GM19099 (cell line): ENCODE measurements around the gene MED19.

Experiments used
- POLR2A ChIP-seq: IDR thresholded peaks from 3 replicates; pipeline ENCODE4 v1.6.1; 2011; ENCODE audit warnings: low read depth; ENCODE audit not compliant: insufficient read length; ENCODE audit errors: extremely low read depth

The MED19 gene

DNA sequence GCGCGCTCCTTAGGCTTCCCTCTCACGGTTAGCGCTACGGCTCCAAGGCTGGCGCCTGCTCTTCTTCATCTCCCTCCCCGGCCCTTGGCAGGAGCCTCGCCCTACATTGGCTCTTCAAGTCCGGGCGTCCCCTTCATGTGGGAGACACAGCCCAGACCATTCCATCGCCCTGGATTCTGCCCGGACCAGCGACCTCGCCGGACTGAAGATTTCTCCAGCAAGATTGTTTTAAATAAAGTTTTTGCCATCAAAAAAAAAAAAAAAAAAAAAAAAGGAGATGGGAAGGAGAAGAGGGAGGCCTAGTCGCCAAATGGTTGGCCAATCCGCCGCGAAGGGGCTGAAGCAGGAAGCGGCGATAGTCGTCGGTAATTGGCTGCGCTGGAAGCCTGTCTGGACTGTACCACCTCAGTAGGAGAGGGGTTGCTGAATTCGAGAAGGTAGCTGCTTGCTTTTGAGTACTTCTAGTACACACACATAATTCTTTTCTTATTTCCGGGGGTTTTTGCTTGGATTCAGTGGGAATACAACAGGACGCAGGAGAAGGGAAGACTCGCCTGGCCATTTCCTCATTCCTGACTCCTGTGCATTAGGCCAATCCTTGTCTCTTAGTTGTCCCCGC, 44.8 kb downstream of the MED19 start:
- peak; percentile 67 for TF ChIP-seq POLR2A

DNA sequence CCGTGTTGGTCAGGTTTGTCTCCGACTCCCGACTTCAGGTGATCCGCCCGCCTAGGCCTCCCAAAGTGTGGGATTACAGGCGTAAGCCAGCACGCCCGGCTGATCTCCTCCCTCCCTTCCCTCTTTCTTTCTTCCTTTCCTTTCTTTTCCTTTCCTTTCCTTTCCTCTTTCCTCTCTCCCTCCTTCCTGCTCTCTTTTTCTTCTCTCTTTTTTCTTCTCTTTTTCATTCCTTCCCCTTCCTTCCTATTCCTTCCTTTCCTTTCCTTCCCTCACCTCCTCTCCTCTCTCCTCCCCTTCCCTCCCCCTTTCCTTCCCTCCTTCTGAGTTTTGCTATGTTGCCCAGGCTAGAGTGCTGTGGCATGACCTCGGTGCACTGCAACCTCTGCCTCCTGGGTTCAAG, 48.0 kb downstream of the MED19 start:
- no peak for TF ChIP-seq POLR2A

DNA sequence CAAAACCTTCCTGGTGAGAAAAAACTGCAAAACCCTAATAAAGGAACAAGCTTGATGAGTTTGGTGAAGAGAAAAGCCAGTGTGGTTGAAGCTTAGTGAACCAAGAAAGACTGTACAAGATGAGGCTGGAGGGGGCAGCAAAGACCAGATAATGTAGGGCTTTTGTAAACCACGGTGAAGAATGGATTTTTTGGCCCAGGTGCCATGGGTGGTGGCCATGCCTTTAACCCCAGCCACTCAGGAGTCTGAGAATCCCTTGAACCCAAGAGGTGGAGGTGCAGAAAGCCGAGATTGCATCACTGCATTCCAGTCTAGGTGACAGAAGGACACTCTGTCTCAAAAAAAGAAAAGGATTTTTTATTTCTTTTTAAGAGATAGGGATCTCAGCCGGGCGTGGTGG, 49.1 kb downstream of the MED19 start:
- no peak for TF ChIP-seq POLR2A

DNA sequence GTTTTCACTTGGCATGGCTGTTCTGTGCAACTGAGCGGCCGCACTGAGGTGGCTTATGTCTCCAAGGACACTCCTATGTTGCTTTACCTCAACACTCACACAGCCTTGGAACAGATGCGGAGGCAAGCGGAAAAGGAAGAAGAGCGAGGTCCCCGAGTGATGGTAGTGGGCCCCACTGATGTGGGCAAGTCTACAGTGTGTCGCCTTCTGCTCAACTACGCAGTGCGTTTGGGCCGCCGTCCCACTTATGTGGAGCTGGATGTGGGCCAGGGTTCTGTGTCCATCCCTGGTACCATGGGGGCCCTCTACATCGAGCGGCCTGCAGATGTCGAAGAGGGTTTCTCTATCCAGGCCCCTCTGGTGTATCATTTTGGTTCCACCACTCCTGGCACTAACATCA, 52.3 kb downstream of the MED19 start:
- TF ChIP-seq POLR2A: no peak

DNA sequence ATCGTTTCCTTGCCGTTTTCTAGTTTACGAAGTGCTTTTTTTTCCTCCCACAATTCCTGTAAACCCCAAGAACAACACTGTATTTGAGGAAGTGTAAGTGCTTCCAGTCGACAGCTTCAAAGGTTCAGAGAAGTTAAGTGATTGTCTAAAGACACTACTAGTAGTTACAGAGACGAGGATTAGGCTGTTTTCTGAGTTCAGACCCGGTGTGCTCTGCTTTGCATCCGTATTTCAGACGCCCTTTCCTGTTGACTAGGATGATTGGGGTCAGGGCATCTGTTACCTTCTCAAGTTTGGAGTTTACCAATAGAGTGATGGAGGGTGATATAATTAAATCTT, 54.0 kb downstream of the MED19 start:
- TF ChIP-seq POLR2A: no peak

DNA sequence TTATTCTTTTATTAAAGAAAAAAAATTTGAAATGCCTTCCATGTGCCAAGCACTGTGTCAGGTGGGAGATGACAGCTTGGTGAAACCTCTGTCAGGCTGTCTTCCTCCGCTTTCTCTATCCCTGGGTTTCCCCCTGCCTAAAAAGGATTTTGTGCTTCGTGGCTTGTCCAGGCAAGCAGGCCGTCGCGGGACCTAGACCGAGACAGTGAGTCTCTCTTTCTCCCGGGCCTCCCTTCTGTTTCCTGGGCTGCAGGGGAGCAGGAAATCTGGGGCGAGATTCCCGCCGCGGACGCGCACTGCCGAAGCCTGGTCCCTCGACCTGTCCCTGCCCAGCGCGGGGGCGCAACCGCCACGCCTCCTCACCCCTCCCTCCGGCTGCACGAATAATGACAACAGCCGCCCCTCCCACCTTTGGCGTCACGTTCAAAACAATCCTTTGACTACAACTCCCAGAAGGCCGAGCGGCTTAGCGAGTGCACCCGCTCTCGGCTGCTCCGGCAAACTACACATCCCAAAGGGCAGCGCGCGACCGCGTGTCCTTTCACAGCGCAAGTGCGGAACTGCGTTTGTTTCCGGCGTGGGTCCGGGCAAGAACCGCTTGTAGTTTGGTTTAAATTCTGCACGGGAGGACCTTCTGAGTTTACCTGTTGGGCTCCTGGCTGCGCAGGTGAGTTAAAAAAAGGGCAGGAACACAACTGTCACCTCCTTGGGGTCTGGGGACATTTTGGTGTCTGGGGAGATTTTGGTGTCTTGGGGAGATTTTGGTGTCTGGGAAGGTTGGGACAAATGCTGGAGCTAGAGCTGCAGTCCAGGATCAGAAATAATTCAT, 54.6 kb downstream of the MED19 start, which contains the start of gene CLP1:
Gene CLP1 (plus strand): TSS at position 569 of the 829 bp plus-strand sequence. CDS start 1,715 bp downstream, outside the sequence.
- peak; percentile 73 for TF ChIP-seq POLR2A

DNA sequence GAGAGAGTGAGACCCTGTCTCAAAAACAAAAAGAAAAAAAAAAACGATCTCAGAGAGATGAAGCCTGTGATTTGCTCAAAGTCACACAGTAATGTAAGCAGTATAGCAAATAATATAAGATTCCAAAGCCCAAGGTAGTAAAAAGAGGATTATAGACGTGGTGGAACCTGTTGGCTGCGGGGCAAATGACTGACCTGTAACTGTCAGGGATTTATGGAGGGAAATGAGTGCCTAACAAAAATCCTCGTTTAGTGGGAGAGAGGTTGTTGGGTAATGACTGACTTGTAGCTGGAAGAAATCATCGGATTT, 55.2 kb downstream of the MED19 start:
- no peak for TF ChIP-seq POLR2A
